GM10248 (cell line): ENCODE measurements around the gene KAZN.

ENCODE experiments used
- CTCF ChIA-PET: fragments of 300-600 bp; sonication (Branson Sonifier 250); formaldehyde crosslinking; extraction: SDS; loops from one replicate; lab custom pipeline; 2021; ENCODE audit warnings: antibody characterized with exemption; lab: Yijun Ruan, JAX
- POLR2A ChIA-PET: fragments of 350-650 bp; sonication (Branson Sonifier 250); formaldehyde crosslinking; extraction: SDS; loops from one replicate; lab custom pipeline; 2020; ENCODE audit warnings: antibody characterized with exemption; lab: Yijun Ruan, JAX
- DNase-seq: peaks from one replicate; pipeline ENCODE4 v3.0.0; 2012; ENCODE audit errors: extremely low spot score
- TF ChIP-seq, protein P1 (sequence below): IDR thresholded peaks from 2 replicates; pipeline ENCODE4 v1.5.1; 2012; ENCODE audit warnings: mild to moderate bottlenecking, low read depth; ENCODE audit errors: extremely low read depth, missing control alignments, control extremely low read depth

The KAZN gene

DNA sequence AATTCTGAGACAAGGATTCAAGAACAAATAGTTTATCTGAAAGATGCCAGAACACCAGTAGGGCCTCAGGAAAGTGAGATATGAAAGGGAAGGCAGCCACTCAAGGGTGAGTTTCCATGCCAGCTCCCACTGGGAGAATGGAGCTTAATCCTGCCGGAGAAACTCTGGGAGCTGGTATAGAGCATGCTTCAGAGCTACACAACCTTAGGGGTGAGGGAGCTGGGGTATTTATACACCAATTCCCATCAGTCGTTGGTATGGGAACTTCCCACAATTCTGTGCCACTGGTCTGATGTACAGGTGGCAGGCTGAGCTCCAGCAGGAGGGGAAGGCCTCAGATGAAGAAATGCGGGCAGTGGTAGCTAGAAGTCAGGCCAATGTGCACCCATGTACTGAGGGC, 86.6 kb downstream of the KAZN start:
- ChIA-PET POLR2A (no interaction called here), CTCF (no interaction called here)
- DNase-seq, result no peak
- TF ChIP-seq, protein P1, sequence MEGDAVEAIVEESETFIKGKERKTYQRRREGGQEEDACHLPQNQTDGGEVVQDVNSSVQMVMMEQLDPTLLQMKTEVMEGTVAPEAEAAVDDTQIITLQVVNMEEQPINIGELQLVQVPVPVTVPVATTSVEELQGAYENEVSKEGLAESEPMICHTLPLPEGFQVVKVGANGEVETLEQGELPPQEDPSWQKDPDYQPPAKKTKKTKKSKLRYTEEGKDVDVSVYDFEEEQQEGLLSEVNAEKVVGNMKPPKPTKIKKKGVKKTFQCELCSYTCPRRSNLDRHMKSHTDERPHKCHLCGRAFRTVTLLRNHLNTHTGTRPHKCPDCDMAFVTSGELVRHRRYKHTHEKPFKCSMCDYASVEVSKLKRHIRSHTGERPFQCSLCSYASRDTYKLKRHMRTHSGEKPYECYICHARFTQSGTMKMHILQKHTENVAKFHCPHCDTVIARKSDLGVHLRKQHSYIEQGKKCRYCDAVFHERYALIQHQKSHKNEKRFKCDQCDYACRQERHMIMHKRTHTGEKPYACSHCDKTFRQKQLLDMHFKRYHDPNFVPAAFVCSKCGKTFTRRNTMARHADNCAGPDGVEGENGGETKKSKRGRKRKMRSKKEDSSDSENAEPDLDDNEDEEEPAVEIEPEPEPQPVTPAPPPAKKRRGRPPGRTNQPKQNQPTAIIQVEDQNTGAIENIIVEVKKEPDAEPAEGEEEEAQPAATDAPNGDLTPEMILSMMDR, result no peak

DNA sequence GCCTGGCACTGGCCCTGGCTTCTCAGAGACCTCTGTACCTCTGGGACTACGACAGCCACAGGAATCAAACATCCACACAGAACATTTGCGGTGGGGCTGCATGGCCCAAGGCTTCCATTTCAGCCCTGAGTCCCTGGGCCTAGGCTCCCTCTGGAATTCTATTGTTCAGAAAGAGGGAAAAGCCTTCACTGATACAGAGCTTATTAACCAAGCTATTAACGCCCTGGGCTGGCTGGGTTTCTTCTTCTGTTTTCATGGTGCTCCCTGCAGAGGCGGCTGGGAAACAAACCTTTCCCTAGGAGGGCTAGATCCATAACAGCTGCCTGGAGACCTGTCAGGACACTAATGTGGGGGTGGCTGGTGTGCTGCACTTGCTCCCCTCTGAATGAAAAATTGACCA, 88.2 kb downstream of the KAZN start:
- TF ChIP-seq, protein P1, result no peak
- CTCF ChIA-PET, result interaction anchor here (1.2 kb wide), 1 partner anchor 13 kb away, joined by 3 read pairs; no protein-coding TSS in a partner anchor
- no peak for DNase-seq
- POLR2A ChIA-PET, result no interaction called here

DNA sequence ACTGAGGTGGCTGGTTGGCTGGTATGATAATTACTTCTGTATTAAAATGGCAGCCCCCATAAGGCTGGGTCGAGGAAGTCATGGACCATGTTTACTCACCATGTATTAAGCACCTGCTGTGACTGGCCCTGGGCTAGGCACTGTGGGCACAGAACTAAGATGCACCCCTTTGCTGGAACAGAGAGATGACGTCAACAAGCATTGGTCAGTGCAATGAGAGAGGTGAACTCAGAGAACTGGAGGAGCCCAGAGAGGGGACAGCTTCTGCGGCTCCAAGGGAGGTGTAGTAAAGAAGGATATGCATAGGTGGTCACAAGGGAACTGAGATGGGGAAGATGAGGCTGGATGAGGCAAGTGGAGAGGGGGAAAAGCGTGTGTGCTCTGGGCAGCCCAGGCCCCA, 88.7 kb downstream of the KAZN start:
- TF ChIP-seq, protein P1, result no peak
- ChIA-PET CTCF (no interaction called here), POLR2A (no interaction called here)
- DNase-seq, result no peak

DNA sequence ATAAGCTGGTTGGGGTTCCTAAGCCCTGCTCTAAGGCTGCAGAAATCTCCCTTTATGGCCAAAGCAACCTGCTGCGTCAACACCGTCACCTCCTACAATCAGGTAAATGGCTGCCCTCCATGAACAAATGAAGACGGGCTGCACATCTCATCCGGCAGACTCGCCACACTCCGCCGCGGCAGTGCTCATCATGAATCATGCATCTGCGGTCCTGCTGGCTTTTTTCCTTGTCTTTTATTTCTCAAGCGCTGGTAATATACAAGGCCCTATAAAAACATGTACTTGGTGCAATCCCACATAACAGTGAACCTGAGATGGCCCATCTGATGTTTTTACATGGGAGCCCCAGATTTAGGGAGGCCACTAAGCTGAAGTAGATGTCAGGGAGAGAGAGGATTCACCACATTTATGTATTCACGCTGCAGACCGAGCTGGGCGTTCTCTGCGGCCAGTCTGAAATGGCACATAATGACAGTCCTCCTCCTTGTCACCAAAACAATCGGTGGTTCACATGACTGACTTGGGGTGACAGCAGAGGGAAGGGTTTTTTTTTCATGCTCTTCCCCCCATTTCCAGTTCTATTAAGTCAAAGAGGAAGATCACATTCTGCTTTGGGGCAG, 91.6 kb downstream of the KAZN start:
- ChIA-PET CTCF (interaction anchor here (1.7 kb wide), 1 partner anchor 9 kb away, joined by 3 read pairs; no protein-coding TSS in a partner anchor), POLR2A (no interaction called here)
- no peak for DNase-seq
- TF ChIP-seq, protein P1, result no peak

DNA sequence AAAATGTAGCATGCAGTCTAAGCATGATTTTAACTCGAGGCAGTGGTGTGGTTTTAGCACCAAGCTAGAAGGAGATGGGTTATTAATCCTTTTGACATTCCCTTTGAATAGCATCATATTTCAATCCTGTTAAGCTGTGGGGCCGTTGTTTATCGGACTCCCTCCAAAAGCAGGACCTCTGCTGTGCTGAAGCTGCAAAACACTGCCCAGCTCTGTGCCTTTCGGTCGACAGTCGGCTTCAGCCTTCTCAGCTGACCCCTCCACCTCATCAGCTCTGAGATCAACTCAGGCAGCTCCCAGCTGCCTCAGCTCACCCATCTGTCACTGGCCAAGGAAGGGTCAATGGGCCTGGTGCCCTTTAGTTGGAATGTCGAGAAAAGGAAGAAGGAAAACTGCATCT, 95.5 kb downstream of the KAZN start:
- POLR2A ChIA-PET, result no interaction called here
- CTCF ChIA-PET, result interaction anchor here (0.7 kb wide), 1 partner anchor 47 kb away, joined by 4 read pairs; no protein-coding TSS in a partner anchor
- TF ChIP-seq, protein P1, result no peak
- DNase-seq, result no peak

DNA sequence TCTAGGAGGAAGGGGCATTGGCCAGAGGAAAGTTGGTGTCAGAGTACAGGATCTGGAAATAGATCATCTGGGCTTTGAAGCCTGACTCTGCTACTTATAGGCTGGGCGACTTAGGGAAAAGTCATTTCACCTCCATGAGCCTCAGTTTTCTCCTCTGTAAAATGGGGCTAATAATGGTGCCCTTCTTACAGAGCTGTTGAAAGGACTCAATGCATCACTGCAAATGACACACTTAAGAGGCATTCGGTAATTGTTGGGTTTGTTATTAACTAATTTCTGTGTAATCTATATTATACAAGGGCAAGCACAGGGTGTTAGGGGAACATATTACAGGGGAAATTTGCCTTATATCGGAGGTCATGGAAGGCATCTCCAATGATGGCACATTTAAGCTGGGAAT, 96.1 kb downstream of the KAZN start:
- no peak for DNase-seq
- ChIA-PET CTCF (interaction anchor here (1.4 kb wide), 1 partner anchor 10 kb away, joined by 3 read pairs; no protein-coding TSS in a partner anchor), POLR2A (no interaction called here)
- TF ChIP-seq, protein P1, result no peak
